T-helper 2 cell treated with Interferon-gamma antibody and Interleukin-4, amounts not matched to agents 5 μg/mL and 100 μg/mL, for 36 hours (primary cell): ENCODE measurements around the gene CHCHD4.

ENCODE experiments used
- DNase-seq: peaks from one replicate; pipeline ENCODE4 v3.0.0; 2021; ENCODE audit warnings: low spot score
- H3K27ac Mint-ChIP-seq: one replicate; pipeline ENCODE4 v1.8.0; 2021; ENCODE audit warnings: mild to moderate bottlenecking, mixed read lengths
- H3K27me3 Mint-ChIP-seq: one replicate; pipeline ENCODE4 v1.8.0; 2021; ENCODE audit warnings: low read depth, mixed read lengths
- H3K36me3 Mint-ChIP-seq: one replicate; pipeline ENCODE4 v1.8.0; 2021; ENCODE audit warnings: low read depth, mixed read lengths
- H3K4me1 Mint-ChIP-seq: one replicate; pipeline ENCODE4 v1.8.0; 2021; ENCODE audit warnings: low read depth, mixed read lengths
- H3K4me3 Mint-ChIP-seq: one replicate; pipeline ENCODE4 v1.8.0; 2022; ENCODE audit warnings: mild to moderate bottlenecking, moderate library complexity, mixed read lengths
- H3K9me3 Mint-ChIP-seq: one replicate; pipeline ENCODE4 v1.8.0; 2021; ENCODE audit warnings: mixed read lengths

The CHCHD4 gene

DNA sequence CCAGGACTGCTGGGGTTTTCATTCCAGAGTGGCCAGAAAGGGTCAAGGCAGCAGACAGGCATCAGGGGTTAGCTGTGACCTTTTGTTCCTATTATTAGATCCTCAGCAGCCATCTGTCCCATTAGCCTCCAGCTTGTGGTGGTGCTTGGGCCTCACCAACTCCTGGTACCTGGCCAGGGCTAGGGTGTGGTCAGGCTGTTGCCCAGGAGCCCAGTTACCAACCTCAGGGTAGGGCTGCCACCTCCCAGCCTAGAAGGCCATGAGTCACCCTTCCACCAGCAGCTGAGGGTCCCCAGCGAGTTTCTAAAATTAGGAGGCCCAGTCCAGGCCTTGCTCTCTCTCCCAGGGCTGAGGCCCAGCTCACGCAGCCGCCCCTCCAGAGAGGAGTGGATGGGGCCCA is 12.3 kb upstream of the CHCHD4 start:
- DNase-seq, result no peak
- H3K36me3 Mint-ChIP-seq, result peaks cover 49% of the 10 kb centered on the region
- no peak overlapping the region for H3K4me3 Mint-ChIP-seq
- no peaks in the 10 kb centered on the region for H3K27me3 Mint-ChIP-seq
- no peak overlapping the region for H3K27ac Mint-ChIP-seq
- no peaks in the 10 kb centered on the region for H3K9me3 Mint-ChIP-seq
- peaks cover 5% of the 10 kb centered on the region for H3K4me1 Mint-ChIP-seq

DNA sequence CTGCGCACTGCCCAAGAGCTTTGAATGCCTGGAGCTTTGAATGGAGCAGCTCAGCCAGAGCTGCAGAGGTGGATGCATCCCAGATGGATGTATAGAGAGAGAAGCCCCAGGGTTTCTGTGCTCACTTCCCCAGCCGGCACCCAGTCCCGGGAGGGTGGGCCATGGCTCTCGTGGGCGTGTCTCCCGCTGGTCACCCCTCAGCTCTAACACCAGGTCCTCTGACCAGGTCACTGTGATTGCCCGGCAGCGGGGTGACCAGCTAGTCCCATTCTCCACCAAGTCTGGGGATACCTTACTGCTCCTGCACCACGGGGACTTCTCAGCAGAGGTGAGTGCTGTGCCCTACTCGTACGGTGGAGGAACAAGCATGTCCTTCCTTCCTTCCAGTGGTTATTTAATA is 10.9 kb upstream of the CHCHD4 start:
- H3K4me1 Mint-ChIP-seq, result no peaks in the 10 kb centered on the region
- no peaks in the 10 kb centered on the region for H3K9me3 Mint-ChIP-seq
- no peaks in the 10 kb centered on the region for H3K27me3 Mint-ChIP-seq
- no peak overlapping the region for H3K27ac Mint-ChIP-seq
- H3K36me3 Mint-ChIP-seq, result peaks cover 44% of the 10 kb centered on the region
- DNase-seq, result no peak
- H3K4me3 Mint-ChIP-seq, result no peak overlapping the region

DNA sequence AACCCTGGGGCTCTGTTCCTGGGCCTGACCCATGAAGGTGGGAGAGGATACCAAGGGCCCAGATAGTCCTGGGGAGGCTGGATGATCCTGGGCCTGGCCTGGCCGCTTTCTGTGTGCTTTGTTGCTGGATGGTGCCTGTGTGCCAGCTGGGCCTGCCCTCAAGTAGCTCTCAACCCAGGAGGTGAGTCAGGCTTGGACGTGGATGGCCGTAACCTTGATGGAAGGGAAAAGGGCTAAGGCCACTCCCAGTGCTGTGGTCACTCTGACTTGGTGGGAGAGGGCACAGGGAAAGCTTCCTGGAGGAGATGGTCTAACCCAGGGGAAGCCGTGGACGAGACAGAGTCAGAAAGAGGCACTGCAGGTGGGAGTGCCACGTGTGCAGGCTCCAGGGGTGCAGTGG is 9.6 kb upstream of the CHCHD4 start:
- H3K9me3 Mint-ChIP-seq, result no peaks in the 10 kb centered on the region
- no peak overlapping the region for H3K27ac Mint-ChIP-seq
- H3K27me3 Mint-ChIP-seq, result no peaks in the 10 kb centered on the region
- peaks cover 47% of the 10 kb centered on the region for H3K36me3 Mint-ChIP-seq
- no peaks in the 10 kb centered on the region for H3K4me1 Mint-ChIP-seq
- no peak overlapping the region for H3K4me3 Mint-ChIP-seq
- DNase-seq, result no peak

DNA sequence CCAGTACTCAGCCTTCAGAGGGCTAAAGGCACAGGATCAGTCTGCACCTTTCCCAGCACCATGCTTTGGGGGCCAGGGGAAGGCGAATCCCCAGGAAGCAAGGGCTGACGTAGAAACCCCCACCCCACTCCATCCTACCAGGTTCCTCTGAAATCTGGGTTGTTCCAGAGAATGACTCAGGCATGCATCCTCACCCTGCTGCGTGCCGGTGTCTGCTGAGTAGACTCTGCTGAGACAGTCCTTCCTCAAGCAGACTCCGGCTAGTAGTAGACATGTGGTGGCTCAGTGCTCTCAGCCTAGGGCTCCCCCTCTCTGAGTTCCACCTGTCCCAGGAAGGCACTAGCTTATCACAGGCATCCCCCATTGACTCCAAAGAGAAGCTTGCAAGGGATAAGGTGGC is 9.2 kb upstream of the CHCHD4 start:
- no peaks in the 10 kb centered on the region for H3K9me3 Mint-ChIP-seq
- peaks cover 50% of the 10 kb centered on the region for H3K36me3 Mint-ChIP-seq
- H3K27ac Mint-ChIP-seq, result no peak overlapping the region

DNA sequence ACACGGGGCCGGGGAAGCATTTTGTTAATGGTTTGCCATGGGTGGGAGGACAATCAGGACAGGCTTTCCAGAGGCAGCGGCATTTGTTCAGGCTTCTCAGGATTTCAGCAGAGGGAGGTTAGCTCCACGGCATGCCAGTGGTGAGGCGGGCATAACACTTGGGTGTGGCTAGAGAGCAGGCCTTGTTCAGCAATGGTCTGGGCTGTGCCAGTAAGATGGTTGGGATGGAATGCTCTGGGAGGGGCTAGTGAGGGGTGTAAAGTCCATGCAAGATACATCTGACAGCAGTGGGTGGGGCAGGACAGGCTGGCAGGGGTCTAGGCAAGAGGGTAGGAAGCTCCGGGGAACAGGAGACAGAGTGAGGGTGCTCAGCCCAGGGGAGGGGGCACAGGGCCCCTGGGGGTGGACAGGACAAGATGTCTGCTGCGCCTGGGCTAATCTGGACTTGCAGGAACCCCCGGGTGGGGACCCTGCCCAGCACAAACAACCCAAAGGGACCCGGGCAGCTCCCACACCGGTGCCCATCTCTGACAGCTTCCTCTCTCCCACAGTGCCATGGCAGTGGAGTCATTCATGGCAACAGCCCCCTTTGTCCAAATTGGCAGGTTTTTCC is 8.6 kb upstream of the CHCHD4 start:
- DNase-seq, result no peak
- Mint-ChIP-seq H3K36me3 (peaks cover 53% of the 10 kb centered on the region), H3K27ac (no peak overlapping the region), H3K27me3 (no peaks in the 10 kb centered on the region), H3K4me1 (peaks cover 3% of the 10 kb centered on the region), H3K4me3 (no peak overlapping the region), H3K9me3 (no peaks in the 10 kb centered on the region)

More for the DNA sequence above, 9.2 kb upstream of the CHCHD4 start:
- DNase-seq, result no peak
- no peaks in the 10 kb centered on the region for H3K27me3 Mint-ChIP-seq
- H3K4me1 Mint-ChIP-seq, result no peaks in the 10 kb centered on the region
- no peak overlapping the region for H3K4me3 Mint-ChIP-seq

DNA sequence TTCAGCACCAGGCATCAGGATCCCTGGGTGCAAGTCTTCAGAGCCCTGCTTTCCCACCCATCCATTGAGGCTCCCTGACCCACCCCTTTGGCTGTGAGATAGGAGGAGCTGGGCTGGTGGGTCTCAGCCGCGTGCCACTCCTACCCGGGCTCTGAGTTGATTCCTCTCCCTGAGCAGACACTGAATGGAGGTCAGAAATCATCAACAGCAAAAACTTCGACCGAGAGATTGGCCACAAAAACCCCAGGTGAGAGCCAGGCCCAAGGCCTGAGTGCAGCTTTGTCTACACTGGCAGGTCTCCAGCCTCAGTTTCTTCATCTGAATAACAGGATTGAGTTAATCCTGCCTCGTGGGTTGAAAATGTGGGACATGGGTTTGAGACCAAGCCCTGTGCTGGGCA is 8.0 kb upstream of the CHCHD4 start:
- Mint-ChIP-seq H3K27ac (no peak overlapping the region), H3K36me3 (peaks cover 56% of the 10 kb centered on the region), H3K27me3 (no peaks in the 10 kb centered on the region), H3K4me1 (peaks cover 8% of the 10 kb centered on the region), H3K9me3 (no peaks in the 10 kb centered on the region), H3K4me3 (no peak overlapping the region)
- no peak for DNase-seq

DNA sequence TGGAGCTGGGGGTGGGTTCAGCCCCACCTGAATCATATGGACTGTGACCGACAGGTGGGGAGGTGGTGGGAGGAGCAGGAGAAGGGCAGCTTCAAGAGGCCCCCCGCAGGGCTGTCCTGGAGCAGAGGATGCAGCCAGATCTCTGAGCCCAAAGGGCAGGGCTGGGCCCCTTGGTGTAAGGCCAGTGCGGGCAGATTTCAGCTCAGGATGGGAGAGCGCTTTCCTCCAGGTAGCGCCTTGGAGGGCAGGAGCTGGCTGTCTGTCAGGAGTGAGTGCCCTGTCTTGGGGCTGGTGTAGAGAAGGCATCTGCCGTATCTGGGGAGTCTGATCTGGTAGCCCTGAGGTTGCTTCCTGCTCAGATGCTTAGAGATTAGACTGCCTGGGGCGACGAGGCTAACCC is 7.5 kb upstream of the CHCHD4 start:
- Mint-ChIP-seq H3K27ac (no peak overlapping the region), H3K4me3 (no peak overlapping the region), H3K9me3 (no peaks in the 10 kb centered on the region), H3K4me1 (peaks cover 14% of the 10 kb centered on the region), H3K36me3 (peaks cover 62% of the 10 kb centered on the region), H3K27me3 (no peaks in the 10 kb centered on the region)
- no peak for DNase-seq

DNA sequence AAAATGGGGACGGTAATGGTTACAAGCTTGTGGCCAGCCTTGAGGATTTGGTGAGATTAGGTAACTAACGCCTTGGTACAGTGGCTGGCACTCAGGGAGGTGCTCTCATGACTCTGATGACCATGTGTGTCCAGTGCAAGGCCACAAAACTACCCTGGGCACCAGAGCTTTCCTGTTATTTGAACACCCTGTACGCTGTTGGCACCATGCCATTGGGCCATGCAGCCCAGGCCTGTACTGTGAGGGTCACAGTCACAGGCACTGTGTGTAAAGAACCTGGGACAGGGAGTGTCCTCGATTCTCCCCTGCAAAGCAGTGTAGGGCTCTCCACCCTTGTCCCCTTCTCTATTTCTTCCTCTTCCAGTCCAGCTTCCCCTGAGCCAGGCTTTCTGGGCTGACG is 6.5 kb upstream of the CHCHD4 start:
- peaks cover 58% of the 10 kb centered on the region for H3K36me3 Mint-ChIP-seq
- H3K4me1 Mint-ChIP-seq, result peaks cover 22% of the 10 kb centered on the region
- H3K9me3 Mint-ChIP-seq, result no peaks in the 10 kb centered on the region
- no peak overlapping the region for H3K4me3 Mint-ChIP-seq
- no peak for DNase-seq
- H3K27me3 Mint-ChIP-seq, result no peaks in the 10 kb centered on the region
- H3K27ac Mint-ChIP-seq, result no peak overlapping the region

DNA sequence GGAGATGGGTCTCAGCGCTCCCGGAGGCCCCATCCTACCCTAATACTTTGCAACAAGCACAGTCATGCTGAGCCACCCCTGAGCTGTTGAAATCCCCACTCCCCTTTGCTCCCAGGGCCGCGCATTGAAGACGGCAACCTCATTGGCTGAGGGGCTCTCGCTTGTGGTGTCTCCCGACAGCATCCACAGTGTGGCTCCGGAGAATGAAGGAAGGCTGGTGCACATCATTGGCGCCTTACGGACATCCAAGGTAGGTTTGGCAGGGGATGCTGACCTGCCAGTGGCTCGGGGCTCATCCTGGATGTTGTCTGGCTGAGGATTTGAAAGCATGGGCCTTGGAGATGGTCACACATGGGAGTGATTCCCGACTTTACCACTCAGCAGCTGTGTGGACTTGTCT is 6.0 kb upstream of the CHCHD4 start:
- Mint-ChIP-seq H3K27me3 (no peaks in the 10 kb centered on the region), H3K4me3 (no peak overlapping the region), H3K36me3 (peaks cover 54% of the 10 kb centered on the region), H3K4me1 (peaks cover 27% of the 10 kb centered on the region), H3K27ac (no peak overlapping the region), H3K9me3 (no peaks in the 10 kb centered on the region)
- no peak for DNase-seq

DNA sequence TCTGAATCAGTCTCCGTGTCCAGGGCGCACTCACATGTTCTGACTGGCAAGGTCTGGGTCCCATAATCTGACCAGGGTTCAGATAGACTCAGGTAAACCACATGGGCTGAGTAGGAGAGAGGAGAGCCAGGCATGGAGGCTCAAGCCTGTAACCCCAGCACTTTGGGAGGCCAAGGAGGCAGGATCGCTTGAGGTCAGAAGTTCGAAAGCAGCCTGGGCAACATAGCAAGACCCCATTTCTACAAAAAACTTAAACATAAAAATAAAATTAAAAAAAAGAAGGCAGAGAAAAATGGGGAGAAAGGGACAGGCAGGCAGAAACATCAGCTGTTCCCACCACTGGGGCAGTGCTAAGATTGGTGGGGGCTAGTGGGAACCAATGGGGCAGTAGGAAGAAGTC is 5.6 kb upstream of the CHCHD4 start:
- Mint-ChIP-seq H3K27ac (no peak overlapping the region), H3K4me1 (peaks cover 28% of the 10 kb centered on the region), H3K36me3 (peaks cover 54% of the 10 kb centered on the region), H3K9me3 (no peaks in the 10 kb centered on the region), H3K27me3 (no peaks in the 10 kb centered on the region), H3K4me3 (no peak overlapping the region)
- DNase-seq, result no peak

DNA sequence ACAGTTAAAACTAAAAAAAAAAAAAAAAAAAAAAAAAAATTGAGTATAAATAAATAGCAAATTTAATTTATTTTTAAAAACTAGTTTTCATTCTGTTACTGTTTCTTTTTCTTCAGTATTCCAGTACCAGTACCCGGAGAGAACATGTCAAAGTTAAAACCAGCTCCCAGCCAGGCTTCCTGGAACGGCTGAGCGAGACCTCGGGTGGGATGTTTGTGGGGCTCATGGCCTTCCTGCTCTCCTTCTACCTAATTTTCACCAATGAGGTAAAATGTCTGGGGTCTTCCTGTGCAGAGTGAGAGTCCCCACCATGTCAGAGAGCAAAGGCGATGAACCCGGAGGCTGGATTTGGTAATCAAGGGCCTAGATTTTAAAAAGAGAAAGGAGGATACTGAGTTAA is 4.6 kb upstream of the CHCHD4 start:
- Mint-ChIP-seq H3K27ac (no peak overlapping the region), H3K4me1 (peaks cover 28% of the 10 kb centered on the region), H3K27me3 (no peaks in the 10 kb centered on the region), H3K9me3 (no peaks in the 10 kb centered on the region), H3K4me3 (no peak overlapping the region), H3K36me3 (peaks cover 50% of the 10 kb centered on the region)
- DNase-seq, result no peak

DNA sequence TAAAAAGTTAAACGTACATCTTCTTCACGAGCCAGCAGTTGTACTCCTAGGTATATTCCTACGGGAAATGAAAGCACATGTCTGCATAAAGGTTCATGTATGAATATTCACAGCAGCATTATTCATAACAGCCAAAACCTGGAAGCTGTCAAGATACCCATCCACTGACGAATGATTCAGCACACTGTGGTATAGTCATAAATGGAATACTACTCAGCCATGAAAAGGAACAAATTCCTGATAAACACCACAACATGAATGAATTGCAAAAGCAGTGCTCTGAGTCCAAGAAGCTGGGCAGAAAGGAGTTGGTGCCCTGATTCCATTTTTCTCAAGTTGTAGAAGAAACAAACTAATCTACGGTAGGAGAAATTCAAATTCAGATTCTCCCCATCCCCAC is 4.1 kb upstream of the CHCHD4 start:
- Mint-ChIP-seq H3K27ac (peak overlapping the region; percentile 54), H3K4me3 (no peak overlapping the region), H3K4me1 (peaks cover 28% of the 10 kb centered on the region), H3K36me3 (peaks cover 44% of the 10 kb centered on the region), H3K27me3 (no peaks in the 10 kb centered on the region), H3K9me3 (no peaks in the 10 kb centered on the region)
- DNase-seq, result no peak

DNA sequence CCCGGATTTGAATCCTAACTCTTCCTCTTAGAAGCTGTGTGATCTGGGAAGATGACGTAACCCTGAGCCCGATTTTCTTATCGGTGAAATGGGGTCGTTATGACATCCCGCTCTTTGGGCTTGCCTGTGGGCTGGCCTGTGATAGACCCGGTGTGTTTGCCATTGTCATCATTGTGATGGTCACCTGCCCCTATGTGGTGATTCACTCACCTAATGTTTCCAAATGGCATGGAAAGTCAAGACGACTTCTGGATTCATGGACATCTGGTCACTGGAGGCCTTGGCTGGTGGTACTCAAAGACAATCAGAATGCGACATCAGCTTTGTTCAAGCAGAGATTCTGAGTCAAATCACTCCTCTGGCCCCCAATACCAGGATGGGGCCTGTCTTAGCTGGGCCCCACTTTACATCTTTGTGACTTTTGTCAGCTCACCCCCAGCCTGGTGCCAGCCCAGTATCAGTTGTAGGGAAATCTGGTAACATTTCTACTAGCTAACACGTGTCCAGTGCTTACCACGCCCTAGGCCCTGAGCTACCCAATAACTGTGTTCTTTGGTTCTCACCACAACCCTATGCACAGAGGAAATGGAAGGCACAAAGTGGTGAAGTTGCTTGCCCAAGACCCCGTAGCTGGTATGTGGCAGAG is 3.0 kb upstream of the CHCHD4 start:
- DNase-seq, result no peak
- H3K27ac Mint-ChIP-seq, result no peak overlapping the region
- peak overlapping the region; percentile 5 for H3K4me3 Mint-ChIP-seq
- peaks cover 36% of the 10 kb centered on the region for H3K4me1 Mint-ChIP-seq
- H3K36me3 Mint-ChIP-seq, result peaks cover 37% of the 10 kb centered on the region
- no peaks in the 10 kb centered on the region for H3K27me3 Mint-ChIP-seq
- no peaks in the 10 kb centered on the region for H3K9me3 Mint-ChIP-seq

DNA sequence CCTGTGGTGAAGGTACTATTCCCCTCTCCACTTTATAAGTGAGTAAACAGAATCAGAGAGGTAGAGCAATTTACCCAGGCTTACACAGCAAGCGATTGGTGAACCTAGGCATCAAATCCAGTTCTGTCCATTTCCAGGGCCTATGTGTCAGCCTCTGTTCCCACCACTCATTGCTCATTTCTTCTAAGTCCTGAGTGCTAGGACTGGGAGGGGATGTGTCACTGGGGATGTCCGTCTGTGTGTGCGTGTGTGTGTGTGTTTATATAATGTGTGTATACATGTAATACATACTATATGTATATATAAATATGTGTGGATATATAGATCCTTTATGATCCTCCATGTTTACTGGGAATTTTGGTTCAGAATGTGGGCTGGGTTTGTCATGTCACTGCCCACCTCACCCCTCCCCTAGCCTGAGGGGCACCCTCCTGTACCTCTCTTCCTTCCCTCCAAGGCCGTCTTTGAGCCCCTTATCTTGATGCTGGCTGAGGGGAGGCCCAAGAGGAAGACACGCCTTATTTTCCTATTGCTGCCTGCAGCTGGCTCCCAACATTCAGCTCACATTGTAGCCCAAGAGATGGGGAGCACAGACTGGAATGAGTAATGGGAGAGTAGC is 2.3 kb upstream of the CHCHD4 start:
- Mint-ChIP-seq H3K9me3 (no peaks in the 10 kb centered on the region), H3K27ac (no peak overlapping the region), H3K27me3 (no peaks in the 10 kb centered on the region), H3K4me3 (peak overlapping the region; percentile 94), H3K36me3 (peaks cover 34% of the 10 kb centered on the region), H3K4me1 (peaks cover 42% of the 10 kb centered on the region)
- no peak for DNase-seq
